IMR-90 (cell line): Measurements from ENCODE around the gene BRD3. TPM values are rescaled to one million over a fixed set of nuclear protein-coding genes. Genes with fewer than 3 reads are reported as not detected.

Experiments used
- ATAC-seq: fragments of 200-7000 bp; cut with Tn5 transposase; 2 replicates; pipeline ENCODE4 v1.9.1; 2020; ENCODE audit warnings: low read depth, mild to moderate bottlenecking, moderate library complexity
- BruUV-seq: library from RNA; stranded (reverse); fragments of 400-500 nt; replicated peaks from 2 replicates; lab custom pipeline; 2021; lab: Mats Ljungman, UMichigan
- CTCF ChIA-PET: fragments of 300-600 bp; formaldehyde crosslinking; extraction: SDS; loops from one replicate; lab custom pipeline; 2021; ENCODE audit warnings: antibody characterized with exemption; lab: Yijun Ruan, JAX
- POLR2A ChIA-PET: fragments of 300-600 bp; sonication (Branson Sonifier 250); formaldehyde crosslinking; loops from one replicate; lab custom pipeline; 2022; ENCODE audit warnings: antibody characterized with exemption; ENCODE audit not compliant: unreplicated experiment; lab: Charles Lee
- DNase-seq: peaks from one replicate; pipeline ENCODE4 v3.0.0; 2013
- H2AFZ ChIP-seq: replicated peaks from 2 replicates; pipeline ENCODE3; 2013; ENCODE audit warnings: low read length, mild to moderate bottlenecking; ENCODE audit not compliant: poor library complexity
- H2AK5ac ChIP-seq: 2 replicates; pipeline ENCODE4 v1.6.1; 2013; ENCODE audit warnings: low read depth, low read length, inconsistent platforms
- H2AK9ac ChIP-seq: replicated peaks from 2 replicates; pipeline ENCODE3; 2013; ENCODE audit warnings: mild to moderate bottlenecking, low read depth, low read length, moderate library complexity; ENCODE audit not compliant: poor library complexity
- H2BK120ac ChIP-seq: 2 replicates; pipeline ENCODE4 v1.6.1; 2013; ENCODE audit warnings: low read depth, low read length, inconsistent platforms
- H2BK15ac ChIP-seq: 3 replicates; pipeline ENCODE4 v1.6.1; 2013; ENCODE audit warnings: low read depth, low read length, inconsistent platforms
- H2BK20ac ChIP-seq: 2 replicates; pipeline ENCODE4 v1.6.1; 2013; ENCODE audit warnings: low read depth, mild to moderate bottlenecking, inconsistent platforms, low read length, moderate library complexity
- H2BK5ac ChIP-seq: 2 replicates; pipeline ENCODE4 v1.6.1; 2013; ENCODE audit warnings: mild to moderate bottlenecking, low read depth, low read length, inconsistent platforms; ENCODE audit not compliant: poor library complexity, severe bottlenecking
- H3K14ac ChIP-seq: replicated peaks from 2 replicates; pipeline ENCODE4 v1.6.1; 2013; ENCODE audit warnings: low read depth, low read length, inconsistent platforms
- H3K18ac ChIP-seq: 2 replicates; pipeline ENCODE4 v1.6.1; 2013; ENCODE audit warnings: low read depth, low read length, control low read depth
- H3K23ac ChIP-seq: 2 replicates; pipeline ENCODE4 v1.6.1; 2013; ENCODE audit warnings: low read depth, low read length, inconsistent platforms
- H3K27ac ChIP-seq: 2 replicates; pipeline ENCODE4 v1.5.1; 2013; ENCODE audit warnings: mild to moderate bottlenecking, control low read depth, low read length; ENCODE audit not compliant: insufficient read depth
- H3K27me3 ChIP-seq: 2 replicates; pipeline ENCODE4 v1.6.1; 2013; ENCODE audit warnings: low read length; ENCODE audit not compliant: control insufficient read depth, insufficient read depth
- H3K36me3 ChIP-seq: 2 replicates; pipeline ENCODE4 v1.6.1; 2013; ENCODE audit warnings: low read length, mixed read lengths; ENCODE audit not compliant: control insufficient read depth, insufficient read depth
- H3K4ac ChIP-seq: 2 replicates; pipeline ENCODE4 v1.6.1; 2013; ENCODE audit warnings: low read depth, low read length, inconsistent platforms
- H3K4me1 ChIP-seq: 2 replicates; pipeline ENCODE4 v1.6.1; 2013; ENCODE audit warnings: low read length, mixed read lengths; ENCODE audit not compliant: control insufficient read depth, insufficient read depth
- H3K4me2 ChIP-seq: 2 replicates; pipeline ENCODE4 v1.6.1; 2013; ENCODE audit warnings: low read depth, mild to moderate bottlenecking, control low read depth, low read length, moderate library complexity
- H3K4me3 ChIP-seq: 2 replicates; pipeline ENCODE4 v1.5.1; 2013; ENCODE audit warnings: low read depth, mild to moderate bottlenecking, control low read depth, low read length, moderate library complexity; ENCODE audit not compliant: insufficient read depth
- H3K56ac ChIP-seq: 2 replicates; pipeline ENCODE4 v1.6.1; 2013; ENCODE audit warnings: low read length, inconsistent platforms; ENCODE audit not compliant: insufficient read depth; ENCODE audit errors: extremely low read depth
- H3K79me1 ChIP-seq, 2 experiments: 2 replicates each; pipeline ENCODE4 v1.6.1; 2013; ENCODE audit warnings: low read length in 2 of 2, inconsistent platforms in 1 of 2, low read depth in 1 of 2
- H3K9ac ChIP-seq: 2 replicates; pipeline ENCODE4 v1.6.1; 2013; ENCODE audit warnings: low read depth, low read length, control low read depth
- H3K9me1 ChIP-seq: 2 replicates; pipeline ENCODE4 v1.6.1; 2013; ENCODE audit warnings: low read length, inconsistent platforms; ENCODE audit not compliant: insufficient read depth
- H3K9me3 ChIP-seq: 2 replicates; pipeline ENCODE4 v1.6.1; 2013; ENCODE audit warnings: low read length; ENCODE audit not compliant: control insufficient read depth, insufficient read depth
- H4K20me1 ChIP-seq: 2 replicates; pipeline ENCODE4 v1.6.1; 2013; ENCODE audit warnings: low read length, inconsistent platforms; ENCODE audit not compliant: insufficient read depth
- H4K5ac ChIP-seq: 2 replicates; pipeline ENCODE4 v1.6.1; 2013; ENCODE audit warnings: mild to moderate bottlenecking, low read depth, low read length, control low read depth
- H4K8ac ChIP-seq, 2 experiments: 2 replicates each; pipeline ENCODE4 v1.6.1; 2013; ENCODE audit warnings: low read depth in 2 of 2, low read length in 2 of 2, control low read depth in 1 of 2, inconsistent platforms in 1 of 2
- H4K91ac ChIP-seq: 2 replicates; pipeline ENCODE4 v1.6.1; 2013; ENCODE audit warnings: low read depth, low read length, inconsistent platforms; ENCODE audit not compliant: insufficient read depth
- MAFK ChIP-seq: IDR thresholded peaks from 2 replicates; pipeline ENCODE4 v1.6.1; 2012; ENCODE audit warnings: low read depth, low read length, improper control_type of control experiment
- RAD21 ChIP-seq: IDR thresholded peaks from 2 replicates; pipeline ENCODE4 v1.6.1; 2012; ENCODE audit warnings: low read length, improper control_type of control experiment
- WGBS, 2 experiments: methylation state at CpG; one replicate each; pipeline versions ENCODE4 v1.1.5 to v1.1.7; 2013; ENCODE audit warnings: missing lambda C conversion rate in 2 of 2; ENCODE audit not compliant: insufficient read length in 1 of 2; ENCODE audit errors: extremely low coverage in 2 of 2; 5-methylcytosine and 5-hydroxymethylcytosine counted together
- dilution Hi-C: fragments of 300-500 bp; cut with HindIII; formaldehyde crosslinking; loops from one replicate; pipeline ENCODE4 v1.14.3; 2018; ENCODE audit warnings: low sequenced_read_pairs; ENCODE audit not compliant: unreplicated experiment
- in situ Hi-C: fragments of 300-500 bp; cut with MboI; formaldehyde crosslinking; loops from 3 replicates; pipeline ENCODE4 v1.14.3; 2019; ENCODE audit warnings: low sequenced_read_pairs, inconsistent platforms, mixed read lengths
- intact Hi-C: fragments of 100-400 bp; cut with micrococcal nuclease; formaldehyde crosslinking; loops from 2 replicates; pipeline ENCODE4 v1.10.0; 2022
- polyA plus RNA-seq, 3 experiments: library from polyadenylated mRNA; depleted of rRNA; stranded (reverse); fragments of >200 nt; gene quantifications; 2 replicates each; pipeline ENCODE4 v1.2.3, GENCODE V29; 2012; ENCODE audit warnings: low replicate concordance in 1 of 3
- total RNA-seq: library from RNA; depleted of rRNA; stranded (reverse); fragments of >200 nt; gene quantifications from 2 replicates; pipeline ENCODE4 v1.2.3, GENCODE V29; 2012
- TF ChIP-seq, protein P1 (sequence below): conservative IDR thresholded peaks from 2 replicates; pipeline ENCODE4 v1.5.1; 2012; ENCODE audit warnings: mild to moderate bottlenecking, low read depth, low read length, improper control_type of control experiment

The BRD3 gene
- total and polyA plus RNA-seq, 2 of the 4 experiments (the other 2 are of a cell fraction), result 2.2 to 7.1 TPM

- TF ChIP-seq MAFK, result no peak
- no peak for TF ChIP-seq RAD21
- TF ChIP-seq, protein P1, sequence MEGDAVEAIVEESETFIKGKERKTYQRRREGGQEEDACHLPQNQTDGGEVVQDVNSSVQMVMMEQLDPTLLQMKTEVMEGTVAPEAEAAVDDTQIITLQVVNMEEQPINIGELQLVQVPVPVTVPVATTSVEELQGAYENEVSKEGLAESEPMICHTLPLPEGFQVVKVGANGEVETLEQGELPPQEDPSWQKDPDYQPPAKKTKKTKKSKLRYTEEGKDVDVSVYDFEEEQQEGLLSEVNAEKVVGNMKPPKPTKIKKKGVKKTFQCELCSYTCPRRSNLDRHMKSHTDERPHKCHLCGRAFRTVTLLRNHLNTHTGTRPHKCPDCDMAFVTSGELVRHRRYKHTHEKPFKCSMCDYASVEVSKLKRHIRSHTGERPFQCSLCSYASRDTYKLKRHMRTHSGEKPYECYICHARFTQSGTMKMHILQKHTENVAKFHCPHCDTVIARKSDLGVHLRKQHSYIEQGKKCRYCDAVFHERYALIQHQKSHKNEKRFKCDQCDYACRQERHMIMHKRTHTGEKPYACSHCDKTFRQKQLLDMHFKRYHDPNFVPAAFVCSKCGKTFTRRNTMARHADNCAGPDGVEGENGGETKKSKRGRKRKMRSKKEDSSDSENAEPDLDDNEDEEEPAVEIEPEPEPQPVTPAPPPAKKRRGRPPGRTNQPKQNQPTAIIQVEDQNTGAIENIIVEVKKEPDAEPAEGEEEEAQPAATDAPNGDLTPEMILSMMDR, result no peak
- Histone ChIP-seq H2BK20ac (no peak overlapping the region), H3K23ac (no peak overlapping the region; the same call in 1 of the 2 replicates), H3K27ac (no peak overlapping the region), H3K27me3 (peaks cover 36% of the 10 kb centered on the region), H2BK15ac (no peak overlapping the region), H4K20me1 (peaks cover 21% of the 10 kb centered on the region), H2BK5ac (no peak overlapping the region), H3K4me3 (no peak overlapping the region), H3K36me3 (no peaks in the 10 kb centered on the region), H3K9me1 (peaks cover 7% of the 10 kb centered on the region; the same call in 1 of the 2 replicates), H3K4ac (no peak overlapping the region), H3K4me2 (no peak overlapping the region), H2BK120ac (no peak overlapping the region), H2AFZ (peak overlapping the region; percentile 51), H3K9me3 (0 out of 2 replicates have a peak, but pooled peaks cover 2% of the 10 kb centered on the region), H3K4me1 (peaks cover 7% of the 10 kb centered on the region), H4K91ac (no peak overlapping the region), H3K56ac (no peak overlapping the region), H3K14ac (no peak overlapping the region), H2AK9ac (peak overlapping the region; percentile 55), H4K5ac (no peak overlapping the region), H3K18ac (no peak overlapping the region), H2AK5ac (no peak overlapping the region), H3K9ac (no peak overlapping the region), H3K79me1 (peaks cover 10 to 23% of the 10 kb centered on the region in 2 experiments), H4K8ac (no peak overlapping the region)
- ATAC-seq, result no peak
- in situ Hi-C loops (no loop called here), intact Hi-C loops (loop anchor here (10.0 kb wide), 2 partner anchors 255 to 375 kb away; partner anchors contain the start of gene RXRA), dilution Hi-C loops (no loop called here)
- ChIA-PET CTCF (no interaction called here), POLR2A (no interaction called here)
- WGBS, 2 experiments, result 100% methylated on average over 1 of the region's 12 CpGs; no CpG with 5 or more reads in 1 of the 2 experiments
- no TSS peak for BruUV-seq
- DNase-seq, result no peak
Observed at GRCh38 chr9:134069480-134070399, 1.9 kb upstream of the BRD3 start.
